Psoas muscle (tissue), 8 donors: ENCODE results near the gene EPC2. TPM values are rescaled to one million over a fixed set of nuclear protein-coding genes. Genes with fewer than 3 reads are reported as not detected.
"Not testable (repeated sequence)": the region's sequence is repeated elsewhere in the genome, so short reads cannot be mapped to it uniquely, and the experiment has no call there.

Experiments used
- ATAC-seq, 4 donors: fragments of 200-7000 bp; cut with Tn5 transposase; one replicate each; pipeline ENCODE4 v1.9.1; 2020; ENCODE audit warnings: moderate library complexity in 3 of 4, mild to moderate bottlenecking in 2 of 4
- DNase-seq, 2 donors: peaks; one replicate each; pipeline ENCODE4 v3.0.0-alpha.2; 2020
- H3K27ac ChIP-seq: fragments of 200-600 bp; one replicate; pipeline ENCODE4 v1.8.0; 2022
- H3K27me3 ChIP-seq, 3 donors: fragments of 200-600 bp in 1 of 3; one replicate each; pipeline versions ENCODE4 v1.6.1 to v1.8.0; 2013 to 2022; ENCODE audit warnings: low read length in 2 of 3, mild to moderate bottlenecking in 2 of 3, moderate library complexity in 1 of 3; ENCODE audit not compliant: insufficient read depth in 3 of 3
- H3K36me3 ChIP-seq, 2 donors: fragments of 200-600 bp in 1 of 2; one replicate each; pipeline versions ENCODE4 v1.6.1 to v1.8.0; 2013 to 2022; ENCODE audit warnings: low read depth in 1 of 2, mild to moderate bottlenecking in 1 of 2, moderate library complexity in 1 of 2; ENCODE audit not compliant: insufficient read depth in 1 of 2
- H3K4me1 ChIP-seq: fragments of 200-600 bp; one replicate; pipeline ENCODE4 v1.8.0; 2022
- H3K4me3 ChIP-seq: fragments of 200-600 bp; one replicate; pipeline ENCODE4 v1.8.0; 2022; ENCODE audit warnings: mild to moderate bottlenecking
- H3K9me3 ChIP-seq: fragments of 200-600 bp; one replicate; pipeline ENCODE4 v1.8.0; 2022
- WGBS, 3 donors: extraction: QIAGEN DNeasy Blood & Tissue Kit; methylation state at CpG; one replicate each; pipeline versions ENCODE4 v1.1.6 to v1.1.7; 2013; 5-methylcytosine and 5-hydroxymethylcytosine counted together
- intact Hi-C, 2 donors: fragments of 100-400 bp; cut with DNase I; formaldehyde crosslinking; loops; one replicate each; pipeline versions ENCODE4 v1.11.0 to v1.14.2; 2022
- polyA plus RNA-seq, 3 donors: library from polyadenylated mRNA; stranded (reverse); fragments of 200-250 nt; gene quantifications; one replicate each; pipeline ENCODE4 v1.2.3, GENCODE V29; 2013
- total RNA-seq, 4 donors: library from RNA; stranded (reverse); fragmentation: NEBNext Ultra II Directional in 2 of 4; extraction: Animal tissue kit (Norgen Biotek cat#: 25700) in 2 of 4; gene quantifications; one replicate each; pipeline versions ENCODE4 v1.2.1 to v1.2.4, GENCODE V29; 2021 to 2023
- TF ChIP-seq, protein P1 (sequence below): fragments of 200-600 bp; IDR thresholded peaks from one replicate; pipeline ENCODE4 v1.8.0; 2022; ENCODE audit warnings: antibody characterized with exemption
- donor health status: healthy with polysubstance abuse.
- donor health status: DM: no; HTN: no; CAD: no; lungs with moderate emphysema.
- donor health status: Bipolar disorder and iron deficiency.
- donor health status: healthy.
- donor health status: DM: yes; HTN: yes; CAD: no.
- donor health status: DM: no; HTN: no; CAD: no.
- donor health status: DM: no; HTN: no; CAD: no.
- donor health status: DM: yes; HTN: yes; CAD: no.

Gene EPC2
- total and polyA plus RNA-seq, 7 donors, result 6.3 to 21.4 (median 15.7) TPM

DNA sequence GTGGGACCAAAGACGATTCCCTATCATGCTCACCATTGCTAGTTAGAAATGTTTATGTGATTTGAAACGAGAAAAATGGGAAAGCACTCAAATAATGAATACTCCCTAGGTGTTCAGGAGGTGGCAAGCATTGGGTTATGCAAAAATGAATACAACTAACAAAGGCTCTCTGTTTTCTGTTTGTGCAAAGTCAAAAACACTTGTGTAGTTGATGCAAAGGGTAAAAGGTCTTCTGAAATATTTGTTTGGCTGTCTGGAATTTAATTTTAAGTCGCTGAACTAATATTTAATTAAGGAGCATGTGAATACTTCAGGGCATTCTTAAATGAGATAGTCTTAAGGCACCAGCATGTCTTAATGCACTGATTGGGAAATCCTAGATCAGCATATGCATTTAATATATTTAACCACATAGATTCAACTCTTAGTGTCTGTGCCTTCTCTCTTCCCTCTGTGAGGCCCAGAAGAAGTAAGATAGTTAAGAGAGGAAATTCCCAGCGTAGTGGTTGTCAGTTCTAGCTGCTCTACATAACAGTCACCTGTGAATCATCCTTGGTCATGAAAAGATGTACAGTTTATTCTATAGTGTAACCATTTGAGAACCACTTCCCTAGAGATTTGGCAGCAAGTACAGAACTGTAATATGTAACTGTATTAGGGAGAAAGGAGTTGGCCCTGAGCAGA is 111.9 kb downstream of the EPC2 start:
- ATAC-seq (no peak), DNase-seq (no peak)
- intact Hi-C loops, result no loop called here
- Histone ChIP-seq H3K27ac (no peak overlapping the region), H3K36me3 (peaks cover 0 to 9% of the 10 kb centered on the region in 2 donors), H3K4me3 (no peak overlapping the region), H3K27me3 (no peaks in the 10 kb centered on the region), H3K9me3 (no peaks in the 10 kb centered on the region), H3K4me1 (no peaks in the 10 kb centered on the region)
- TF ChIP-seq, protein P1, sequence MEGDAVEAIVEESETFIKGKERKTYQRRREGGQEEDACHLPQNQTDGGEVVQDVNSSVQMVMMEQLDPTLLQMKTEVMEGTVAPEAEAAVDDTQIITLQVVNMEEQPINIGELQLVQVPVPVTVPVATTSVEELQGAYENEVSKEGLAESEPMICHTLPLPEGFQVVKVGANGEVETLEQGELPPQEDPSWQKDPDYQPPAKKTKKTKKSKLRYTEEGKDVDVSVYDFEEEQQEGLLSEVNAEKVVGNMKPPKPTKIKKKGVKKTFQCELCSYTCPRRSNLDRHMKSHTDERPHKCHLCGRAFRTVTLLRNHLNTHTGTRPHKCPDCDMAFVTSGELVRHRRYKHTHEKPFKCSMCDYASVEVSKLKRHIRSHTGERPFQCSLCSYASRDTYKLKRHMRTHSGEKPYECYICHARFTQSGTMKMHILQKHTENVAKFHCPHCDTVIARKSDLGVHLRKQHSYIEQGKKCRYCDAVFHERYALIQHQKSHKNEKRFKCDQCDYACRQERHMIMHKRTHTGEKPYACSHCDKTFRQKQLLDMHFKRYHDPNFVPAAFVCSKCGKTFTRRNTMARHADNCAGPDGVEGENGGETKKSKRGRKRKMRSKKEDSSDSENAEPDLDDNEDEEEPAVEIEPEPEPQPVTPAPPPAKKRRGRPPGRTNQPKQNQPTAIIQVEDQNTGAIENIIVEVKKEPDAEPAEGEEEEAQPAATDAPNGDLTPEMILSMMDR, result no peak
- 90 to 94% (median 92%) methylated on average over 4 of the region's 4 CpGs for WGBS, 3 donors

DNA sequence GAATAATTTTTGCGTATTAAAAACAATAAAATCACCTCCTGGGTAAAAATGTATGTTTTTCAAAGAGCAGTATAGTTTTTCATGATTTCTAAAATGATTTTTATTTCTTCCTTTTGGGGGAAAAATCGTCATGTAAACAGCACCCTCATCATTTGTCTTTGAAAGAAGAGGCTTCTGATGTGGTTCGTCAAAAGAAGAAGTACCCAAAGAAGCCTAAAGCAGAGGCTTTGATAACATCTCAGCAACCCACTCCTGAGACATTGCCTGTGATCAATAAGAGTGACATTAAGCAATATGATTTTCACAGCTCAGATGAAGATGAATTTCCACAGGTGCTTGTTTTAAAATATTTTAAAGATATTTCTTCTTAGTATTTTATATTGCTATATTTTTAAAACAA is 120.3 kb downstream of the EPC2 start:
- H3K27me3 ChIP-seq, result no peaks in the 10 kb centered on the region
- peaks cover 2 to 50% of the 10 kb centered on the region in 2 donors for H3K36me3 ChIP-seq
- H3K9me3 ChIP-seq, result no peaks in the 10 kb centered on the region
- TF ChIP-seq, protein P1, result no peak
- 85 to 91% (median 89%) methylated on average over 3 of the region's 3 CpGs for WGBS, 3 donors
- H3K4me1 ChIP-seq, result no peaks in the 10 kb centered on the region
- intact Hi-C loops, result loop anchor here in 1 of 2 donors (5.0 kb wide), 1 partner anchor 838 kb away; no protein-coding TSS in a partner anchor
- ATAC-seq (no peak), DNase-seq (no peak)
- H3K27ac ChIP-seq, result no peak overlapping the region
- no peak overlapping the region for H3K4me3 ChIP-seq

DNA sequence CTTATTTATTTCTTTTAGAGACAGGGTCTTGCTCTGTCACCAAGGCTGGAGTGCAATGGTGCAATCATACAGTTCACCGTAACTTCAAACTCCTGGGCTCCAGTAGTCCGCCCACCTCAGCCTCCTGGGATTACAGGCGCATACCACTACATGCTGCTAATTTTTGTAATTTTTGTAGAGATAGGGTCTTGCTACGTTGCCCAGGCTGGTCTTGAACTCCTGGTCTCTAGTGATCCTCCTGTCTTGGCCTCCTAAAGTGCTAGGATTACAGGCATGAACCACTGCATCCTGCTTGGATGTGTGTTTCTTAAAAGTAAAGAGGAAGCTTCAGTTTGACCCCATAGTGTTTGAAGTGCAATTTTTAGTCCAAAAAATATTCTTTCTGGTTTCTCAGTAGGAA is 125.5 kb downstream of the EPC2 start:
- Histone ChIP-seq H3K27me3 (no peaks in the 10 kb centered on the region), H3K9me3 (no peaks in the 10 kb centered on the region), H3K4me1 (no peaks in the 10 kb centered on the region), H3K27ac (no peak overlapping the region), H3K4me3 (no peak overlapping the region), H3K36me3 (peaks cover 0 to 69% of the 10 kb centered on the region in 2 donors)
- intact Hi-C loops, result no loop called here
- no peak for ATAC-seq
- no peak for DNase-seq
- 93 to 97% (median 96%) methylated on average over 4 of the region's 4 CpGs for WGBS, 3 donors
- TF ChIP-seq, protein P1, result no peak

DNA sequence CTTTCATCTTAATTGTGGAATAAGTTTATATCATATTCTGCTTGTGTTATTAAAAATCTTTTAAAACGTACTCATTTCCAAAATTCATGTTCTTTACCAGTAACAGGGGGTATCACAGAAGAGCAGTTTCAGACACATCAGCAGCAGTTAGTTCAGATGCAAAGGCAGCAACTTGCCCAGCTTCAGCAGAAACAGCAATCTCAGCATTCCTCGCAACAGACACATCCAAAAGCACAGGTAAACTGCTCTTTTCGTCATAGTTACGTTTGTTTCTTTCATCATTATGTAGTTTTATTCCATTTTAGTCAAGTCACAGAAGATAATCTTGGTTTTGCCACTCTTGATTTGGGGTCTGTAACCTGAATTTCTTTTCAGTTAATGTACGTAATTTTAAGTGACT is 137.0 kb downstream of the EPC2 start:
- Histone ChIP-seq H3K36me3 (peaks cover 5 to 48% of the 10 kb centered on the region in 2 donors), H3K4me3 (no peak overlapping the region), H3K9me3 (no peaks in the 10 kb centered on the region), H3K27me3 (no peaks in the 10 kb centered on the region), H3K27ac (no peak overlapping the region), H3K4me1 (no peaks in the 10 kb centered on the region)
- DNase-seq (no peak), ATAC-seq (no peak)
- WGBS, 3 donors, result 94 to 96% (median 96%) methylated on average over 5 of the region's 5 CpGs
- TF ChIP-seq, protein P1, result no peak
- intact Hi-C loops, result no loop called here

DNA sequence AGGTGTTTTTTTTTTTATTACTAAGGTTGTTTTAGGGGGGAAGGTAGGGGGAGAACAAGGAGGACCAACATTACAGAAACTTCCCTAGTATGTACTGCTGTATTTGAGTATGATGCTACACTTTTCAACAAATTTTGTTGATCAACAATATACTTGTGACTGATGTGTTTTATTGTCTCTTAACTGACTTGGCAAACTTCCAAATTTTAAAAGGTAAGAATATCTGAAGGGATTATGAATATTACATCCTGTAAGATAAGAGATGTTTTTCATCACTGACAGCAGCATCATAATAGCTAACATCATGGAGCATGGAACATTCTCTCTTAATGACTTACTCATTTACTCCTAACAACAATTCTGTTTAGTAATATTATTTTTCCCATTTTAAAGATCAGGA is 144.5 kb downstream of the EPC2 start:
- Histone ChIP-seq H3K27ac (no peak overlapping the region), H3K36me3 (peaks cover 5 to 41% of the 10 kb centered on the region in 2 donors), H3K9me3 (no peaks in the 10 kb centered on the region), H3K27me3 (no peaks in the 10 kb centered on the region), H3K4me1 (no peaks in the 10 kb centered on the region), H3K4me3 (no peak overlapping the region)
- no peak for DNase-seq
- intact Hi-C loops, result no loop called here
- no peak for ATAC-seq
- TF ChIP-seq, protein P1, result no peak

DNA sequence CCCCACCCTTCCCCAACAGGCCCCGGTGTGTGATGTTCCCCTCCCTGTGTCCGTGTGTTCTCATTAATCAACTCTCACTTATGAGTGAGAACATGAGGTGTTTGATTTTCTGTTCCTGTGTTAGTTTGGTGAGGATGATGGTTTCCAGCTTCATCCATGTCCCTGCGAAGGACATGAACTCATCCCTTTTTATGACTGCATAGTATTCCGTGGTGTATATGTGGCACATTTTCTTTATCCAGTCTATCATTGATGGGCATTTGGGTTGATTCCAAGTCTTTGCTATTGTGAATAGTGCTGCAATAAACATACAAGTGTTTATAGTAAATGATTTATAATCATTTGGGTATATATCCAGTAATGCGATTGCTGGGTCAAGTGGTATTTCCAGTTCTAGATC is 145.6 kb downstream of the EPC2 start:
- H3K27me3 ChIP-seq, H3K27ac ChIP-seq, DNase-seq, intact Hi-C loops, H3K4me3 ChIP-seq, H3K9me3 ChIP-seq, ATAC-seq, H3K4me1 ChIP-seq: not testable (repeated sequence)
- WGBS, 3 donors, result 97 to 99% (median 98%) methylated on average over 5 of the region's 5 CpGs
- H3K36me3 ChIP-seq, result peaks cover 0 to 30% of the 10 kb centered on the region in 2 donors
